Measurements from ENCODE around the gene CCDC14. TPM values are rescaled to one million over a fixed set of nuclear protein-coding genes. Genes with fewer than 3 reads are reported as not detected.

CCDC14 gene
- total RNA-seq, 1 experiment from 2014 or later, result 62.5 TPM

DNA sequence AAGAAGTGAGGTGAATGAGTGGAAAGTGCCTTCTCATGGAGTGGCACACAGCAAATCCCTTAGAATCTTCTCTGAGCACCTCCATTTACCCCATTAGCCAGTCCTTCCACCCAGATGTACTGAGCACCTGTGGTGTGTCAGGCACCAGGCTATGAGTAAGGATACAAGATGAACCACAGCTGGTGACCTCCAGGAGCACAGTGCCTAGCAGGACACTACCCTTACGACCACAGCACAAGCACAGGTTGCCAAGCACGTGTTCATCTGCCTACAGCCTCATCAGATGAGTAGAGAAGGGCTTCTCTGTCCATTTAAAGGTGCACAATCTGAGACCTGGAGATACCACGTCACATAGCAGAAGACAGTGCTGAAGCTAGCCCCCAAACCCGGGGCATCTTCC is 83.1 kb downstream of the CCDC14 start:
- H3K4me1 ChIP-seq (ENCODE audit: insufficient read depth, low read length), result no peaks in the 10 kb centered on the region
- H2BK120ac ChIP-seq (ENCODE audit: low read depth, low read length, poor library complexity, severe bottlenecking), result no peak overlapping the region
- Mint-ChIP-seq H3K4me1 (peaks cover 11 to 16% of the 10 kb centered on the region in 2 experiments), H3K9me3 (no peaks in the 10 kb centered on the region), H3K36me3 (ENCODE audit: insufficient read depth in 1 of 3, low read depth in 3 of 3) (peaks cover 0 to 3% (median 2%) of the 10 kb centered on the region in 3 experiments; a peak in 1 of 7 replicates), H3K4me3 (no peak overlapping the region), H3K27ac (no peak overlapping the region), H3K27me3 (ENCODE audit: low read depth) (peaks cover 7% of the 10 kb centered on the region)
- H3K9me3 ChIP-seq (ENCODE audit: control insufficient read depth, low read depth, low read length), result no peaks in the 10 kb centered on the region
- H3K23ac ChIP-seq (ENCODE audit: insufficient read length, low read depth, low read length), result no peak overlapping the region
- no peak overlapping the region for H3T11ph ChIP-seq (ENCODE audit: low read length)
- TF ChIP-seq, protein P1, sequence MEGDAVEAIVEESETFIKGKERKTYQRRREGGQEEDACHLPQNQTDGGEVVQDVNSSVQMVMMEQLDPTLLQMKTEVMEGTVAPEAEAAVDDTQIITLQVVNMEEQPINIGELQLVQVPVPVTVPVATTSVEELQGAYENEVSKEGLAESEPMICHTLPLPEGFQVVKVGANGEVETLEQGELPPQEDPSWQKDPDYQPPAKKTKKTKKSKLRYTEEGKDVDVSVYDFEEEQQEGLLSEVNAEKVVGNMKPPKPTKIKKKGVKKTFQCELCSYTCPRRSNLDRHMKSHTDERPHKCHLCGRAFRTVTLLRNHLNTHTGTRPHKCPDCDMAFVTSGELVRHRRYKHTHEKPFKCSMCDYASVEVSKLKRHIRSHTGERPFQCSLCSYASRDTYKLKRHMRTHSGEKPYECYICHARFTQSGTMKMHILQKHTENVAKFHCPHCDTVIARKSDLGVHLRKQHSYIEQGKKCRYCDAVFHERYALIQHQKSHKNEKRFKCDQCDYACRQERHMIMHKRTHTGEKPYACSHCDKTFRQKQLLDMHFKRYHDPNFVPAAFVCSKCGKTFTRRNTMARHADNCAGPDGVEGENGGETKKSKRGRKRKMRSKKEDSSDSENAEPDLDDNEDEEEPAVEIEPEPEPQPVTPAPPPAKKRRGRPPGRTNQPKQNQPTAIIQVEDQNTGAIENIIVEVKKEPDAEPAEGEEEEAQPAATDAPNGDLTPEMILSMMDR (conservative IDR thresholded peaks at IDR 0.05), result no peak
- H3K4me2 ChIP-seq (ENCODE audit: insufficient read depth, insufficient read length, low read length), result no peak overlapping the region
- no peak overlapping the region for H4K5ac ChIP-seq (ENCODE audit: insufficient read length, low read depth, low read length)
- H2AK5ac ChIP-seq (ENCODE audit: insufficient read length, low read length), result no peak overlapping the region
- no peak overlapping the region for H3K14ac ChIP-seq (ENCODE audit: insufficient read depth, low read length)
- no peak overlapping the region for H2BK12ac ChIP-seq (ENCODE audit: insufficient read length, low read depth, low read length)
- no peaks in the 10 kb centered on the region for H4K20me1 ChIP-seq (ENCODE audit: control insufficient read depth, insufficient read depth, insufficient read length)
- no peak overlapping the region for H4K8ac ChIP-seq (replicated peaks; ENCODE audit: insufficient read length, low read depth, low read length)
- no peak overlapping the region for H3K4ac ChIP-seq (ENCODE audit: low read depth, low read length)
- H3K27ac ChIP-seq (ENCODE audit: insufficient read length, low read depth, low read length), result no peak overlapping the region
- WGBS (ENCODE audit: extremely low coverage, insufficient read length, low lambda C conversion rate), result no CpG with 5 or more reads among the region's 4 CpGs
- H3K23me2 ChIP-seq (ENCODE audit: insufficient read length, low read depth, low read length, poor library complexity, severe bottlenecking), result no peaks in the 10 kb centered on the region
- no peak overlapping the region for H3K18ac ChIP-seq (ENCODE audit: insufficient read length, low read depth, low read length)
- DNase-seq, result no peak
- peaks cover 4% of the 10 kb centered on the region; the same call in 1 of the 2 replicates for H3K27me3 ChIP-seq (ENCODE audit: insufficient read depth, low read length)
- no peaks in the 10 kb centered on the region for H3K79me2 ChIP-seq (ENCODE audit: insufficient read depth, low read length)
- H2BK15ac ChIP-seq (ENCODE audit: low read depth, low read length), result no peak overlapping the region
- no peak overlapping the region for H2BK5ac ChIP-seq (ENCODE audit: insufficient read length, low read length)
- H3K79me1 ChIP-seq (ENCODE audit: insufficient read depth, low read depth, low read length, poor library complexity, severe bottlenecking), result no peaks in the 10 kb centered on the region
- H2AFZ ChIP-seq (ENCODE audit: low read length), result no peak overlapping the region
- H3K9ac ChIP-seq (ENCODE audit: extremely low read depth, insufficient read length, low read length), result no peak overlapping the region
- H4K91ac ChIP-seq (ENCODE audit: insufficient read length, low read depth, low read length), result no peak overlapping the region
- no peak overlapping the region for H2BK20ac ChIP-seq (ENCODE audit: low read depth, low read length, poor library complexity, severe bottlenecking)
- no peak overlapping the region for H3K56ac ChIP-seq (ENCODE audit: insufficient read length, low read depth, low read length)

Measured in H9 (cell line).